ENCODE results near the gene CDC42BPA.
"Not testable (repeated sequence)": the region's sequence is repeated elsewhere in the genome, so short reads cannot be mapped to it uniquely, and the experiment has no call there.

Gene CDC42BPA

GRCh38 chr1:227318016-227318852 is at the start of gene CDC42BPA:
TSS of gene CDC42BPA (minus strand) at chr1:227318492. CDS start at chr1:227317182, 1,310 bp downstream.
- DNase-seq = no peak

GRCh38 chr1:227368009-227368408 is 49.7 kb upstream of the CDC42BPA start:
- no peak for DNase-seq

DNA sequence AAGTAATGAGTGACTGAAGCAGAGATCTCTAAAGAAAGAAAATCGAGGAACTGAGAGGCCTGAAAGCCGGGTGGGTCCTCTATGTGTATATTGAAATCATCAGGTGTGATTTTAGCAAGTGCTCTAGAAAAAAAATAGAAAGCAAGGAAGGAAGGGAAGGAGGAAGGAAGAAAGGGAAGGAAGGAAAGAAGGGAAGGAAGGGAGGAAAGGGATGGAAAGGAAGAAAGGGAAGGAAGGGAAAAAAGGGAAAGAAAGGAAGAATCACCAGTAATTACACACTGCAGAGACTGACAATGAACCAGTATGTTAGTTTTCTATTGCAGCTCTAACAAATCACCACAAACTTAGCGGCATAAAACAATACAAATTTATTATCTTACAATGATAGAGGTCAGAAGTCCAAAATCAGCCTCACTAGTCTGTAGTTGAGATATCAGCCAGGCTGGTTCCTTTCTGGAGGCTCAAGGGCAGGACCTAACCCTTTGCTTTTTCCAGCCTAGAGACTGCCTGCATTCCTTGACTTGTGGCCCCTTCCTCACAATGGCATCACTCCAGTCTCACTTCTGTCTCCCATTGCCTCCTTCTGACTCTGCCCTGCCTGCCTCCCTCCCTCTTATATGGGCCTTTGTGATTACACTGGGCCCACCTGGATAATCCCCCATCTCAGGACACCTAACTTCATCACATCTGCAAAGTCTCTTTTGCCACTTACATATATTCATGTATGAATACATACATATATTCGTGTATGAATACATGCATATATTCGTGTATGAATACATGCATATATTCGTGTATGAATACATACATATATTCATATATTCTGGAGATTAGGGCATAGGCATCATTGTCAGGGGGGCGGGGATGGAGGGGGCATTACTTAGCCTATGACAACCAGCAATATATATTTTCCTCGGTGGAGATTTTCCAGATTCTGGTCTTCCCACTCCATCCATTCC is 47.5 kb upstream of the CDC42BPA start:
- DNase-seq = no peak

- no peak for DNase-seq
Observed at GRCh38 chr1:227364657-227365056, 46.4 kb upstream of the CDC42BPA start.

GRCh38 chr1:227363825-227364224 is 45.5 kb upstream of the CDC42BPA start:
- DNase-seq = no peak

- no peak for DNase-seq
Observed at GRCh38 chr1:227362039-227362438, 43.7 kb upstream of the CDC42BPA start.

DNA sequence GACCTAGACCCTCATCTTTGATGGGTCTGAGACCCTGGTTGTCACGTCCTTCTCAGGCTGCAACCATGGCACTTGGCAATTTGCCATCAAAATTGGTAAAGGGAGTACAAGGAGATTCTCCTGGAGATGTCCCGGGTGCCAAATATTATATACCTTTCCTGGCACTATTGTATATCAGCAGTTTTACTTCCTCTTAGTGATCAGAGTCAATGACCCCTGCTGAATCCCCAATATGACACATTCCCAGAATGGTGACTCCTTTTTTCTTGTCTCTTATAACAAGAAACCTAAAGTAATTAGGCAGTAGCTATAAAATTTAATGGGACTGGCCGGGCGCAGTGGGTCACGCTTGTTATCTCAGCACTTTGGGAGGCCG is 39.6 kb upstream of the CDC42BPA start:
- DNase-seq = no peak

DNA sequence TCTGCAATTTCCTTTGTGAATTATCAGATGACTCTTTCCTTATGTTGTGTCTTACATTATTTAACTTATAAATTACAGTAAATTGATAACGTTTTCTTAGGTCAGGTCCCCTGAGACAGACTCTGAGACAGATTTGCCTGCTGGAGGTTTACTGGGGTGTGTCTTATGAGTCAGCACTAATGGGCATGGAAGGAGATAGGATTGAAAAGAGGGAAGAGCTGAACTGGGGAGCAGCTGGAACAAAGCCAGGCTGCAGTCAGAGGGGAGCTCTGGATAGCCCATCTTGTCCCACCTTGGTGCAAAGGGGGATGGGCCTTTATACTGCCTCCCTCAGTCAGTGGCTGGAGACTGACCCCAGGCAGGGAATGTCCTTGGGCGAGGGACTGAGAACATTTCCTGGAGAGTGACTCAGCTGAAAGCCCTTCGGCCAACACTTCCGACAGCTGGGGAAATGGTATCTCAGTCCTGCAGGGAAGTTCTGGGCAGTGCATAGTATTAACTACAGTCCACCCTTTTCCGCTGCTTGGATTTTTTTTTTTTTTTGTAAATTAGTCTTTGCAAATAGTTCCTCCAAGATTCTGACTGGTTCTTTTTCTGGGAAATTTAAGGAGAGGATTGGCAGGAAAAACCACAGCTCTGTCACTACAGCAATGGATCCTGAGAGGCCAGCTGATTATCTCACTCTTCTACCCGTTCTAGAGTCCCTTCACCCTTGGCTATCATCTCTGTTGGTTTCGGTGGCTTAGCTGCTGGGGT is 39.1 kb upstream of the CDC42BPA start:
- no peak for DNase-seq

- no peak for DNase-seq
Observed at GRCh38 chr1:227356620-227357146, 38.4 kb upstream of the CDC42BPA start.

DNA sequence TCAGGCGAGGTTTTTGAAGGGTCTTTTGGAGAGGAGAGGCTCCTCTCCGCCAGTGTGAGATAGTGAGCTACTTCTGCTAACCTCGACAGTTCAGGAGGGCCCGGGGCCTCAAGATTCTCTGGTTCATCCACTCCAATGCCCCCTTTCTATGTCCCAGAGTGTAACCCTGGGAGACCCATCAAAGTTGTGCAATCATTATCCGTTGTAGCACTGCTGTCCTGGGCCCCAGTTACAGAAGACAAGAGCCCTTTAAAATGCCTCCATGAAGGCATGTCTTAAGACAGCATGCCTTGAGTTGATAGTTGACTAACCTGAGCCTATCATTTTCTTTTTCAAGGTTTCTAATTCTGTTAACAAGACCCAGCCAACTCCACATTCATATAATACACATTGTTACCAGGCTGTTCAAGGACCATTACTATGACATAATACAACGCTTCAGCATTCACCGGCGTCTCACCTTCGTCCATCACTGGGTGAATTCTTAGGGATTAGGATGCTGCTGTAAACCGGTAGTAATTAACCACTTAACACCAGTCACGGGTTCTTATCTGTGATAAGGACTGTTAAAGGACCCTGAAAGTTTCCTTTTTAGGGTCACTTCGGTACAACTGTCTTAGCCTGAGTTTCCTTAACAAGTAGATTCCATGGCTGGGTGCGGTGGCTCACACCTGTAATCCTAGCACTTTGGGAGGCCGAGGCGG is 37.4 kb upstream of the CDC42BPA start:
- DNase-seq = no peak

- DNase-seq = no peak
Observed at GRCh38 chr1:227353186-227353585, 34.9 kb upstream of the CDC42BPA start.

DNA sequence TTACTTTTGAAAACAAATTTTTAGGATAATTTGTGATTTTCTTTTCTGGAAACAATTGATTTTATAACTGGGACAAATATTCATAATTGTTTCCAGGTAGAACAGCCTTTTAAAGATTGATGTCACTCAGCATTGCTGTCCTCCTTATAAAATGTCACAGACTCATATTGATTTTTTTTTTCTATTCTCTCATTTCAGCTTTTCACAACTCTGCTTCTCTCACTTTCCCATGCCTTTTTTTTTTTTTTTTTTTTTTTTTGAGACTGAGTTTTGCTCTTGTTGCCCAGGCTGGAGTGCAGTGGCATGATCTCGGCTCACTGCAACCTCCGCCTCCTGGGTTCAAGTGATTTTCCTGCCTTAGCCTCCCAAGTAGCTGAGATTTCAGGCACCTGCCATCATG is 33.9 kb upstream of the CDC42BPA start:
- not testable (repeated sequence) for DNase-seq

DNA sequence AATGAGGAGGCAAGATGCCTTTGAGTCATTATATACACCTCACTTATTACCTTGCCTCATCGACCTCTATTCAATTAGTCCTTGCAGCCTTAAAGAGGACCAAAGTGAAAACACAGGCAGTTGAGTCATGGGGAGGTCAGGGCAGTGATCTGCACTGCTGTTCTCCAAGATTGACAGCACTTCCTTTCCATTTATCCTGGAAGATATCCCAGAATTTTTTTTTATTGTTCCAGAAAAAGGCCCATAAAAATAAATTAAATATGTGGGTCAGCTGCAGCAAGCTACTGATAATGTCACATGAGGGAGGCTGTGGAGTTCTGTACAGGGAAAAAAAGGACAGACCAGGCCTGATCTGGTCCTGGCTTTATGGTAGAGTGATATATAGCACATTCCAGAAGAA is 33.2 kb upstream of the CDC42BPA start:
- DNase-seq = no peak

DNA sequence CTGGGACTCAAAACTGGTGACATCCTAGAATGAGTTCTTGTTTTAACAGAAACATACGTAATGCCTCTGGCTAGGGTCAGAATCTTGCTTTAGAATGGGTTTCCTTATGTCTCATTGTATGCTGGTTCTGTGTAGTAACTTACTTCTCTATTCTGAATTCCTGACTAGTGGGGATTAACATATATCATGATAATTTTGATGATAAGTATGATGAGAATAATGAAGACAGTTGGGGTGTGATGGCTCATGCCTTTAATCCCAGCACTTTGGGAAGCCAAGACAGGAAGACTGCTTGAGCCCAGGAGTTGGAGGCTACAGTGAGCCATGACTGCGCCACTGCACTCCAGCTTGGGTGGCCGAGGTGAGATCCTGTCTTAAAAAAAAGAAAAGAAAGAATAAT is 31.7 kb upstream of the CDC42BPA start:
- DNase-seq = no peak

GRCh38 chr1:227343727-227344551 is 25.6 kb upstream of the CDC42BPA start:
- DNase-seq = no peak

GRCh38 chr1:227343206-227343605 is 24.9 kb upstream of the CDC42BPA start:
- DNase-seq = no peak

DNA sequence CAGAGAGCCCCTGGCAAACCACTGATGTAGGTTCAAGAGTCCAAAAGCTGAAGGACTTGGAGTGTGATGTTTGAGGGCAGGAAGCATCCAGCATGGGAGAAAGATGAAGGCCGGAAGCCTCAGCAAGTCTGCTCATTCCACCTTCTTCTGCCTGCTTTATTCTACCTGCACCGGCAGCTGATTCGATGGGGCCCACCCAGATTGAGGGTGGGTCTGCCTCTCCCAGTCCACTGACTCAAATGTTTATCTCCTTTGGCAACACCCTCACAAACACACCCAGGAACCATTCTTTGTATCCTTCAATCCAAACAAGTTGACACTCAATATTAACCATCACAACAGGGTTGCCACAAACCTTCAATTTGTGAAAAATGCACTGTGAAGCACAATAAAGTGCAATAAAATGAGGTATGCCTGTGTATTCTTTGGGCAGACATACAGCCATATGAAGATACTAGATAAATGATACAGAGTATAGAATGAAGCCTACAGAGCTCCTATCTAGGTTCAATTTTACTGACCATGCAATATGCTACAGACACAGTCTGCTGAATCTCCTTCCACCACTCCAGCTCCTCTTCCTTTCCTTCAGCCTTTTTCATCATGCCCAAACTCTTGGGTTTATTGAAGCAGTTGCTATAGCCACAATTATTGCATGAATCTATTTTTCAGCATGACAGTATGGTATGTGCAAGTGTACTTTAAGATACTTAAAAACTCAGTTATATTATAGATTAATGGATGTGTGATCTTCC is 24.0 kb upstream of the CDC42BPA start:
- DNase-seq = no peak

DNA sequence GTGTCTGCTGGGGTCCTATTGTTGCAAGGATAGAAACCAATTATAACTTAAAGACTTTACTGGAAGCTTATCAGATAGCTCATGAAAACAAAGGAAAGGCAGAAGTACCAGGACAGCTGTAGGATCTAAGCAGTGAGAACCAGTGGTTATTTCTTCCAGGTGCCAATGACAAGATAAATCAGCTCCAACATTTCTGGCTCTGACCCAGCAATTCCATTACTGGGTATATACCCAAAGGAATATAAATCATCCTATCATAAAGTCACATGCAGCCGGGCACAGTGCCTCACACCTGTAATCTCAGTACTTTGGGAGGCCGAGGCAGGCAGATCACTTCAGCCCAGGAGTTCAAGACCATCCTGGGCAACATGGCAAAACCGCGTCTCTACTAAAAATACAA is 17.8 kb upstream of the CDC42BPA start:
- not testable (repeated sequence) for DNase-seq

DNA sequence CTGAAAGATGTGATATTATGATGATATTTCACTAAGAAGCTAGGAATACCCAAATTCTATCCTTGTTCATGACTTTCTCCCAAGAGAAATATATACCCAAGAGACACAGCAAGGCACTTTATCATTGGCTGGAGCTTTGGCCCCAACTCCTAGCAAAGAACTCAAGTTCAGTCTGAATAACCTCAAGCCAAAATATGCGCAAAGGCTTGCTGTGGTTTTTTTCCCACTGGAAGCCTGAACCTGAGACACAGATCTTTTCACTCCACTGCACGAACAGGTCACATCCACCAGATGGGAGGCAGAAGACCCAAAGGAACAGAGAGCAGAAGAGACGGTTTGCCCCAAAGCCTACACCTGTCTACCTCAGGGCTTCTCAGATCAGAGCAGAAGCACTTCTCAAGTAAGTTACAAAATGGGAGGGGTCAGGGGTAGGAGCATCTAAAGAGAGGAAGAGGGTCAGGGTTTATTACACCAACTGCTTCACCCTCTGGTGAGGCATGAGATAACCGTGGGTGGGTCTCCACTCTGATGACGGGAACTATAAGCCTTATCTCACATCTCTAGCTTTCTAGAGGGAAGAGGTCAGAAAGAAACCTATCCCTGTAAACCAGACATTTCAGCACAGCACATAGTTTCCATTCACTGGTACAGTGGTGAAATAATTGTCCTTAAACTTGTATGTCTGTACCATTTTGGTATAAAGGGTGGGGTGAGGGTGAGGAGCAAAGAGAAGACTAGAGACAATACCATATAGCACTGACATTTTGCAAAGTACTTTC is 17.1 kb upstream of the CDC42BPA start:
- no peak for DNase-seq

DNA sequence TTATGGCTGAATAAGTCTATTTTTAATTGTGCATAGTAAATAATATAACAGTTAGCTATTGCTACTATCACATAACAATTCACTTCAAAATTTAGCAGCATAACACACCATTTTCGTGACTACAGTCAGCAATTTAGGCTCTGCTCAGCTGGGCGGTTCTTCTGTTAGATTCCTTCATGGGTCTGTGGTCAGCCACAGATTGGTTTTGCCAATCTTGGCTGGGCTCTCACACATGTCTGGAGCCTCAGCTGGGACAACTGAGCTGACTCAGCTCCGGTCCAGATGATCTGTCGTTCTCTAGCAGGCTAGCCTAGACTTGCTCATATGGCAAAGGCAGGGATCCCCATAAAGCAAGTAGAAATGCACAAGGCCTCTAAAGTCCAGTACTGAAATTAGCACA is 15.1 kb upstream of the CDC42BPA start:
- no peak for DNase-seq
